Measurements from ENCODE around the gene GRIK4.

- TF ChIP-seq MAX (CRISPR knock-in tag; IDR thresholded peaks at IDR 0.05) (no peak), NR3C1 (CRISPR knock-in tag; conservative IDR thresholded peaks at IDR 0.05; ENCODE audit: low read depth) (no peak), CTCF (IDR thresholded peaks at IDR 0.05) (no peak), ATF3 (CRISPR knock-in tag; conservative IDR thresholded peaks at IDR 0.05) (no peak), CREB1 (CRISPR knock-in tag; IDR thresholded peaks at IDR 0.05) (no peak), JUN (CRISPR knock-in tag; IDR thresholded peaks at IDR 0.05) (no peak), KAT7 (CRISPR knock-in tag; IDR thresholded peaks at IDR 0.05; ENCODE audit: borderline replicate concordance) (no peak), SP1 (CRISPR knock-in tag; conservative IDR thresholded peaks at IDR 0.05) (no peak), ZNF317 (CRISPR knock-in tag; IDR thresholded peaks at IDR 0.05; ENCODE audit: borderline replicate concordance, low read depth) (no peak), ARID4B (CRISPR knock-in tag; IDR thresholded peaks at IDR 0.05; ENCODE audit: borderline replicate concordance) (no peak), USF2 (CRISPR knock-in tag; IDR thresholded peaks at IDR 0.05) (no peak), RELA (CRISPR knock-in tag; IDR thresholded peaks at IDR 0.05; ENCODE audit: borderline replicate concordance) (no peak)
Observed at GRCh38 chr11:120576606-120577005, 65.1 kb downstream of the GRIK4 start.

Data from WTC11 (cell line).